B cell (primary cell): ENCODE measurements around the gene RSBN1L. TPM values are rescaled to one million over a fixed set of nuclear protein-coding genes. Genes with fewer than 3 reads are reported as not detected.

Experiments used
- ATAC-seq: fragments of 200-7000 bp; cut with Tn5 transposase; one replicate; pipeline ENCODE4 v1.10.0; 2021; ENCODE audit warnings: low read depth, mild to moderate bottlenecking, moderate number of reproducible peaks, moderate library complexity
- CTCF ChIA-PET: fragments of 350-600 bp; sonication (Branson Sonifier 250); formaldehyde crosslinking; loops from one replicate; lab custom pipeline; 2021; ENCODE audit warnings: antibody characterized with exemption, inconsistent platforms; lab: Charles Lee
- POLR2A ChIA-PET: fragments of 350-600 bp; sonication (Branson Sonifier 250); formaldehyde crosslinking; loops from one replicate; lab custom pipeline; 2021; ENCODE audit warnings: antibody characterized with exemption; lab: Charles Lee
- DNase-seq: peaks from one replicate; pipeline ENCODE4 v3.0.0; 2013
- H2AFZ ChIP-seq: 2 replicates; pipeline ENCODE4 v1.6.1; 2012; ENCODE audit warnings: mild to moderate bottlenecking, low read depth, low read length; ENCODE audit not compliant: insufficient read depth, poor library complexity, severe bottlenecking
- H3K27ac ChIP-seq, 2 donors: 1 replicate in 1 of 2; 2 replicates in 1 of 2; pipeline ENCODE4 v1.5.1; 2012 to 2013; ENCODE audit warnings: low read length in 2 of 2, mild to moderate bottlenecking in 2 of 2, moderate library complexity in 1 of 2
- H3K27me3 ChIP-seq, 4 experiments: fragments of 200-600 bp in 1 of 4; sonication (generic) in 1 of 4; replicated peaks in 1 of 4; 1 replicate in 2 of 4; 2 replicates in 2 of 4; pipeline versions ENCODE4 v1.6.1 to v1.7.0; 2013 to 2016; ENCODE audit warnings: low read length in 3 of 4, mild to moderate bottlenecking in 2 of 4, mixed read lengths in 1 of 4, moderate library complexity in 1 of 4; ENCODE audit not compliant: insufficient read depth in 4 of 4, control insufficient read depth in 3 of 4; ENCODE audit errors: control extremely low read depth in 1 of 4
- H3K36me3 ChIP-seq, 2 experiments: replicated peaks in 1 of 2; 1 replicate in 1 of 2; 2 replicates in 1 of 2; pipeline versions ENCODE4 v1.6.1 to v1.7.1; 2013; ENCODE audit warnings: low read length in 1 of 2; ENCODE audit not compliant: insufficient read depth in 2 of 2, control insufficient read depth in 1 of 2; ENCODE audit errors: control extremely low read depth in 1 of 2, extremely low read depth in 1 of 2
- H3K4me1 ChIP-seq, 2 donors: fragments of 200-600 bp in 1 of 2; sonication (generic) in 1 of 2; 1 replicate in 1 of 2; 2 replicates in 1 of 2; pipeline versions ENCODE4 v1.5.1 to v1.6.1; 2013 to 2017; ENCODE audit warnings: low read length in 2 of 2; ENCODE audit not compliant: control insufficient read depth in 2 of 2, insufficient read depth in 2 of 2
- H3K4me2 ChIP-seq: replicated peaks from 2 replicates; pipeline ENCODE3; 2012; ENCODE audit warnings: mild to moderate bottlenecking, low read depth, low read length; ENCODE audit not compliant: poor library complexity, severe bottlenecking
- H3K4me3 ChIP-seq, 5 experiments: fragments of 200-600 bp in 1 of 5; sonication (generic) in 1 of 5; 1 replicate in 3 of 5; 2 replicates in 2 of 5; pipeline versions ENCODE4 v1.5.1 to v1.7.0; 2011 to 2016; ENCODE audit warnings: low read length in 4 of 5, mild to moderate bottlenecking in 4 of 5, low read depth in 2 of 5, control low read depth in 1 of 5, moderate library complexity in 1 of 5; ENCODE audit not compliant: insufficient read depth in 1 of 5; ENCODE audit errors: control extremely low read depth in 1 of 5, extremely low read depth in 1 of 5
- H3K79me2 ChIP-seq: fragments of 200-600 bp; sonication (generic); one replicate; pipeline ENCODE4 v1.6.0; 2016; ENCODE audit warnings: low read length; ENCODE audit not compliant: control insufficient read depth, insufficient read depth
- H3K9ac ChIP-seq: fragments of 200-600 bp; sonication (generic); 2 replicates; pipeline ENCODE4 v1.6.1; 2017; ENCODE audit warnings: mild to moderate bottlenecking, low read length, moderate library complexity
- H3K9me3 ChIP-seq, 3 donors: one replicate each; pipeline versions ENCODE4 v1.6.1 to v1.7.1; 2013; ENCODE audit warnings: low read length in 2 of 3; ENCODE audit not compliant: control insufficient read depth in 2 of 3, insufficient read depth in 1 of 3; ENCODE audit errors: control extremely low read depth in 1 of 3
- H4K20me1 ChIP-seq: 2 replicates; pipeline ENCODE4 v1.6.0; 2012; ENCODE audit warnings: mild to moderate bottlenecking, low read length; ENCODE audit not compliant: insufficient read depth, control insufficient read depth, poor library complexity, severe bottlenecking
- H3K27ac Mint-ChIP-seq: one replicate; pipeline ENCODE4 v1.8.0; 2021; ENCODE audit warnings: mixed read lengths
- H3K27me3 Mint-ChIP-seq: one replicate; pipeline ENCODE4 v1.8.0; 2021; ENCODE audit warnings: mixed read lengths
- H3K4me1 Mint-ChIP-seq: one replicate; pipeline ENCODE4 v1.8.0; 2021; ENCODE audit warnings: mixed read lengths
- H3K4me3 Mint-ChIP-seq: one replicate; pipeline ENCODE4 v1.8.0; 2021; ENCODE audit warnings: mixed read lengths
- H3K9me3 Mint-ChIP-seq: one replicate; pipeline ENCODE4 v1.8.0; 2022; ENCODE audit warnings: mixed read lengths; ENCODE audit not compliant: insufficient read depth
- EZH2 ChIP-seq: IDR thresholded peaks from 2 replicates; pipeline ENCODE4 v1.6.1; 2012; ENCODE audit warnings: borderline replicate concordance, low read depth, mild to moderate bottlenecking, moderate library complexity, low read length; ENCODE audit not compliant: insufficient read depth, poor library complexity, severe bottlenecking
- WGBS: methylation state at CpG from one replicate; pipeline ENCODE4 v1.1.5; 2013; ENCODE audit warnings: missing lambda C conversion rate; ENCODE audit not compliant: insufficient coverage; 5-methylcytosine and 5-hydroxymethylcytosine counted together
- intact Hi-C: fragments of 100-400 bp; cut with micrococcal nuclease; formaldehyde crosslinking; loops from one replicate; pipeline ENCODE4 v1.10.0; 2022
- polyA plus RNA-seq: library from polyadenylated mRNA; depleted of rRNA; stranded (reverse); fragments of >200 nt; gene quantifications from 2 replicates; pipeline ENCODE4 v1.2.3, GENCODE V29; 2012
- total RNA-seq, 2 donors: library from RNA; stranded (reverse); fragments of 120-200 nt in 1 of 2; gene quantifications; 1 replicate in 1 of 2; 2 replicates in 1 of 2; pipeline versions ENCODE4 v1.2.3 to v1.2.4, GENCODE V29; 2013 to 2022
- TF ChIP-seq, protein P1 (sequence below): fragments of 200-600 bp; IDR thresholded peaks from one replicate; pipeline ENCODE4 v1.8.0; 2022; ENCODE audit warnings: antibody characterized with exemption, mild to moderate bottlenecking

Gene RSBN1L
- total and polyA plus RNA-seq, 2 donors (not counting 1 experiment from before 2014, with no cell fraction given), result 17.0 to 47.0 TPM

GRCh38 chr7:77765906-77766800, 69.9 kb downstream of the RSBN1L start:
- ChIA-PET POLR2A (no interaction called here), CTCF (interaction anchor here (1.0 to 1.4 kb wide), 5 partner anchors 9 to 171 kb away, joined by 3 to 5 read pairs (median 3); no protein-coding TSS in a partner anchor)
- Mint-ChIP-seq H3K27me3 (no peaks in the 10 kb centered on the region), H3K4me3 (no peak overlapping the region), H3K27ac (no peak overlapping the region), H3K4me1 (peaks cover 31% of the 10 kb centered on the region), H3K9me3 (no peaks in the 10 kb centered on the region)
- Histone ChIP-seq H3K4me3 (no peak overlapping the region), H2AFZ (no peak overlapping the region), H3K9me3 (no peaks in the 10 kb centered on the region), H4K20me1 (peaks cover 16% of the 10 kb centered on the region), H3K27me3 (no peaks in the 10 kb centered on the region), H3K36me3 (peaks cover 4 to 41% of the 10 kb centered on the region in 2 experiments), H3K27ac (no peak overlapping the region), H3K9ac (no peak overlapping the region), H3K4me2 (no peak overlapping the region), H3K4me1 (peaks cover 0 to 3% of the 10 kb centered on the region in 2 donors), H3K79me2 (peaks cover 55% of the 10 kb centered on the region)
- TF ChIP-seq, protein P1, sequence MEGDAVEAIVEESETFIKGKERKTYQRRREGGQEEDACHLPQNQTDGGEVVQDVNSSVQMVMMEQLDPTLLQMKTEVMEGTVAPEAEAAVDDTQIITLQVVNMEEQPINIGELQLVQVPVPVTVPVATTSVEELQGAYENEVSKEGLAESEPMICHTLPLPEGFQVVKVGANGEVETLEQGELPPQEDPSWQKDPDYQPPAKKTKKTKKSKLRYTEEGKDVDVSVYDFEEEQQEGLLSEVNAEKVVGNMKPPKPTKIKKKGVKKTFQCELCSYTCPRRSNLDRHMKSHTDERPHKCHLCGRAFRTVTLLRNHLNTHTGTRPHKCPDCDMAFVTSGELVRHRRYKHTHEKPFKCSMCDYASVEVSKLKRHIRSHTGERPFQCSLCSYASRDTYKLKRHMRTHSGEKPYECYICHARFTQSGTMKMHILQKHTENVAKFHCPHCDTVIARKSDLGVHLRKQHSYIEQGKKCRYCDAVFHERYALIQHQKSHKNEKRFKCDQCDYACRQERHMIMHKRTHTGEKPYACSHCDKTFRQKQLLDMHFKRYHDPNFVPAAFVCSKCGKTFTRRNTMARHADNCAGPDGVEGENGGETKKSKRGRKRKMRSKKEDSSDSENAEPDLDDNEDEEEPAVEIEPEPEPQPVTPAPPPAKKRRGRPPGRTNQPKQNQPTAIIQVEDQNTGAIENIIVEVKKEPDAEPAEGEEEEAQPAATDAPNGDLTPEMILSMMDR, result no peak
- no peak for TF ChIP-seq EZH2
- no peak for DNase-seq
- no peak for ATAC-seq
- 100% methylated on average over 4 of the region's 4 CpGs for WGBS
- intact Hi-C loops, result no loop called here
